Measurements from ENCODE around the gene FBXO10.
A peak's percentile ranks its signal among the peaks of the same experiment; 100 is the strongest.

The FBXO10 gene

GRCh38 chr9:37575511-37575914 is 667 bp downstream of the FBXO10 start:
- peaks cover 36% of the 10 kb centered on the region for H3K4me1 Mint-ChIP-seq (ENCODE audit: low read depth)
- peak overlapping the region; percentile 85 for H3K4me3 Mint-ChIP-seq
- intact Hi-C loops (cut with micrococcal nuclease) = no loop called here
- peaks cover 6% of the 10 kb centered on the region for H3K27me3 Mint-ChIP-seq
- H3K36me3 Mint-ChIP-seq (ENCODE audit: low read depth) = peaks cover 15% of the 10 kb centered on the region
- H3K9me3 Mint-ChIP-seq = no peaks in the 10 kb centered on the region
- peak overlapping the region; percentile 90 for H3K27ac Mint-ChIP-seq

DNA sequence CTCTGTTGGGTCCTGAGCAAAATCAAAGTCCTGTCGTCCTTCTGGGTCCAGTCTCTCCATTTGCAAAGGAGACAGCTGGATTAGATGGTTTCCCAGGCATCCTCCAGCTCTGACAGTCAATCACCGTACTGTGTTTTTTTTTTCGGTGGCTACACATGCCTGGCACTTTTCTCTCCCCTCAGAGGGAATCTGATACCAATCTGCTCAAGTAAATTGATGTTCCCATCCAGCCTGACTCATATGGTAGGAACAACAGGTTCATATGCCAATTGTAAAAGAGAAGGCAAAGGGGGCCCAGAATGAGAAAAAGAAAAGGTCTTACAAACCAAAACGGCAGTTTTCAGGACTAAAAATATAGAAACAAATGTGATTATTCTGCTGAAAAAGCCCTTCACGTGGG is 1.2 kb downstream of the FBXO10 start:
- Mint-ChIP-seq H3K27me3 (peaks cover 6% of the 10 kb centered on the region), H3K9me3 (no peaks in the 10 kb centered on the region), H3K4me1 (ENCODE audit: low read depth) (peaks cover 36% of the 10 kb centered on the region), H3K4me3 (no peak overlapping the region), H3K27ac (no peak overlapping the region), H3K36me3 (ENCODE audit: low read depth) (peaks cover 10% of the 10 kb centered on the region)
- intact Hi-C loops (cut with micrococcal nuclease) = no loop called here

- H3K4me1 Mint-ChIP-seq (ENCODE audit: low read depth) = peaks cover 36% of the 10 kb centered on the region
- intact Hi-C loops (cut with micrococcal nuclease) = no loop called here
- no peaks in the 10 kb centered on the region for H3K9me3 Mint-ChIP-seq
- peaks cover 6% of the 10 kb centered on the region for H3K27me3 Mint-ChIP-seq
- peaks cover 10% of the 10 kb centered on the region for H3K36me3 Mint-ChIP-seq (ENCODE audit: low read depth)
- H3K4me3 Mint-ChIP-seq = no peak overlapping the region
- H3K27ac Mint-ChIP-seq = no peak overlapping the region
Measured at GRCh38 chr9:37574241-37574721, 1.9 kb downstream of the FBXO10 start.

DNA sequence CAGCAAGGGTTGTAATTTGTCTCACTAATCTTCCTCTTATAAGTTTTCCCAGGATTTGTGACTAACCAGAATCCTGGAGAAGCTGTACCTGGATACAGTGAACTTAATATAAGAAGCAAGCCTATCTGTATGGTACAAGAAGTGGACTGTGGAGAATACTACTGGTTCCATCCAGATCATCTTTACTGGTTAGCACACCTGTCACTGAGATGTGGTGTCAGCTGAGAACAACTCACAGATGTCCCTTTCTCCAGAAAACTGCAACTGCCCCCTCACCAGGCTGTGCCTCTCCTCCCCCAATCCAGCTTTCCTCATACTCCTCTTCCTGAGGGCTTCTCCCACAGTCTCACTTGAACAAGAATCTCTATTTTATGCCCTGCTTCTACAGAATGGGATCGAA is 4.9 kb downstream of the FBXO10 start:
- no peak overlapping the region for H3K27ac Mint-ChIP-seq

DNA sequence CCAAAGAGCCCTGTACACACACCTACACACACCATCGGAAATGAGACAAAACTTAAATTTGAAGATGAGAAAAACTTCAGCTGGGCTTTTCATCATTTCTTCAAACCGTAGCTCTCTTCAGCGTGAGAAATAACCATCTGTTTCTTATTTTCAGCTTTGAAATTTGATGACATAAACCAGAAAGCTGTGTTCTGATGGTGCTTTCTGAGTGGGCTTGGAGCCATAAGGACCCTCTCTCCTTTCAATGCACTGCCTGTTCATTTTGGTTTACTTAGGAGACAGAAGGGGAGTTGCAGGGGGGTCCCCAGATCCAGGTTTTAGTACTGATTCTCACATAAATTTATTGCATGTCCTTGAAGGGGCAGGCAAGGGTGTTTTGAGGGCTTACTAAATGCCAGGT is 9.5 kb downstream of the FBXO10 start:
- no peaks in the 10 kb centered on the region for H3K27me3 Mint-ChIP-seq
- no peak overlapping the region for H3K4me3 Mint-ChIP-seq
- H3K36me3 Mint-ChIP-seq (ENCODE audit: low read depth) = peaks cover 8% of the 10 kb centered on the region
- no peaks in the 10 kb centered on the region for H3K4me1 Mint-ChIP-seq (ENCODE audit: low read depth)
- H3K27ac Mint-ChIP-seq = no peak overlapping the region
- intact Hi-C loops (cut with micrococcal nuclease) = no loop called here
- H3K9me3 Mint-ChIP-seq = peaks cover 20% of the 10 kb centered on the region

More for the DNA sequence above, 4.9 kb downstream of the FBXO10 start:
- Mint-ChIP-seq H3K4me3 (no peak overlapping the region), H3K27me3 (peaks cover 6% of the 10 kb centered on the region), H3K4me1 (ENCODE audit: low read depth) (peaks cover 24% of the 10 kb centered on the region), H3K9me3 (no peaks in the 10 kb centered on the region), H3K36me3 (ENCODE audit: low read depth) (peaks cover 7% of the 10 kb centered on the region)
- intact Hi-C loops (cut with micrococcal nuclease) = no loop called here

GRCh38 chr9:37565661-37566618 is 10.2 kb downstream of the FBXO10 start:
- no peak overlapping the region for H3K4me3 Mint-ChIP-seq
- H3K36me3 Mint-ChIP-seq (ENCODE audit: low read depth) = peaks cover 8% of the 10 kb centered on the region
- H3K27me3 Mint-ChIP-seq = no peaks in the 10 kb centered on the region
- intact Hi-C loops (cut with micrococcal nuclease) = no loop called here
- H3K9me3 Mint-ChIP-seq = peaks cover 20% of the 10 kb centered on the region
- no peak overlapping the region for H3K27ac Mint-ChIP-seq
- H3K4me1 Mint-ChIP-seq (ENCODE audit: low read depth) = no peaks in the 10 kb centered on the region

DNA sequence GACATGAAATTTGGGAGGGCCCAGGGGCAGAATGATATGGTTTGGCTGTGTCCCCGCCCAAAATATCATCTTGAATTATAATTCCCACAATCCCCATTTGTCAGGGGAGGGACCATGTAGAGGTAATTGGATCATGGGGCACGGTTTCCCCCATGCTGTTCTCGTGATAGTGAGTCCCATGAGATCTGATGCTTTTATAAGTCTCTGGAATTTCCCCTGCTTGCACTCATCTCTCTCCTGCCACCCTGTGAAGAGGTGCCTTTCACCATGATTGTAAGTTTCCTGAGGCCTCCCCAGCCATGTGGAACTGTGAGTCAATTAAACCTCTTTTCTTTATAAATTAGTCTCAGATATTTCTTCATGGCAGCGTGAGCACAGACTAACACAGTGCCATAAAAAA is 11.3 kb downstream of the FBXO10 start:
- no peak overlapping the region for H3K4me3 Mint-ChIP-seq
- peaks cover 20% of the 10 kb centered on the region for H3K9me3 Mint-ChIP-seq
- intact Hi-C loops (cut with micrococcal nuclease) = no loop called here
- no peaks in the 10 kb centered on the region for H3K4me1 Mint-ChIP-seq (ENCODE audit: low read depth)
- H3K27ac Mint-ChIP-seq = no peak overlapping the region
- peaks cover 8% of the 10 kb centered on the region for H3K36me3 Mint-ChIP-seq (ENCODE audit: low read depth)
- H3K27me3 Mint-ChIP-seq = no peaks in the 10 kb centered on the region

GRCh38 chr9:37563806-37564513 is 12.2 kb downstream of the FBXO10 start:
- intact Hi-C loops (cut with micrococcal nuclease) = no loop called here
- peaks cover 20% of the 10 kb centered on the region for H3K9me3 Mint-ChIP-seq
- H3K4me1 Mint-ChIP-seq (ENCODE audit: low read depth) = no peaks in the 10 kb centered on the region
- H3K36me3 Mint-ChIP-seq (ENCODE audit: low read depth) = peaks cover 8% of the 10 kb centered on the region
- no peak overlapping the region for H3K27ac Mint-ChIP-seq
- no peaks in the 10 kb centered on the region for H3K27me3 Mint-ChIP-seq
- no peak overlapping the region for H3K4me3 Mint-ChIP-seq

- H3K4me1 Mint-ChIP-seq (ENCODE audit: low read depth) = no peaks in the 10 kb centered on the region
- no peak overlapping the region for H3K4me3 Mint-ChIP-seq
- peaks cover 8% of the 10 kb centered on the region for H3K36me3 Mint-ChIP-seq (ENCODE audit: low read depth)
- no peak overlapping the region for H3K27ac Mint-ChIP-seq
- peaks cover 20% of the 10 kb centered on the region for H3K9me3 Mint-ChIP-seq
- H3K27me3 Mint-ChIP-seq = no peaks in the 10 kb centered on the region
- intact Hi-C loops (cut with micrococcal nuclease) = no loop called here
Measured at GRCh38 chr9:37562826-37563225, 13.4 kb downstream of the FBXO10 start.

DNA sequence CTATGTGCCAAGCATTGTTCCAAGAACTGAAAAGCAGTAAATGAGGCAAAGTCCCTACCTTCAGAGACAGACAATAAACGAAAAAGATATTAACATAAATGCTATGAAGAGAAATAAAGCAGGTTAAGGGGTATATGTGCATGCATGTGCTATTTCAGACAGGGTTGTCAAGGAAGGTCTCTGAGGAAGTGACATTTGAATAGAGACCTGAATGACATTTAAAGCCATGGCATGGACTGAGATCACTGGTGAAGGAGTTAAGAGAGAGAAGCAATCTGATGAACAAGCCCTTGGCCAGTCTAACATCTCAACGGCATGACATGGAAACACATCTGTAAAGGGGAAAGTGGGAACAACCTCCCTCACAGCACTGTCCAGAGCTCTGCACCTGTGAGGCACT is 14.5 kb downstream of the FBXO10 start:
- Mint-ChIP-seq H3K4me1 (ENCODE audit: low read depth) (no peaks in the 10 kb centered on the region), H3K9me3 (peaks cover 20% of the 10 kb centered on the region)

GRCh38 chr9:37559855-37560592 is 16.2 kb downstream of the FBXO10 start:
- Mint-ChIP-seq H3K36me3 (ENCODE audit: low read depth) (peaks cover 8% of the 10 kb centered on the region), H3K4me1 (ENCODE audit: low read depth) (no peaks in the 10 kb centered on the region), H3K9me3 (peaks cover 16% of the 10 kb centered on the region), H3K4me3 (no peak overlapping the region), H3K27me3 (no peaks in the 10 kb centered on the region), H3K27ac (no peak overlapping the region)
- intact Hi-C loops (cut with micrococcal nuclease) = no loop called here

More for the DNA sequence above, 14.5 kb downstream of the FBXO10 start:
- peaks cover 8% of the 10 kb centered on the region for H3K36me3 Mint-ChIP-seq (ENCODE audit: low read depth)
- no peaks in the 10 kb centered on the region for H3K27me3 Mint-ChIP-seq
- H3K27ac Mint-ChIP-seq = no peak overlapping the region
- H3K4me3 Mint-ChIP-seq = no peak overlapping the region
- intact Hi-C loops (cut with micrococcal nuclease) = no loop called here

- Mint-ChIP-seq H3K36me3 (ENCODE audit: low read depth) (peaks cover 4% of the 10 kb centered on the region), H3K4me1 (ENCODE audit: low read depth) (no peaks in the 10 kb centered on the region), H3K27ac (no peak overlapping the region), H3K27me3 (no peaks in the 10 kb centered on the region), H3K4me3 (no peak overlapping the region), H3K9me3 (peaks cover 7% of the 10 kb centered on the region)
- intact Hi-C loops (cut with micrococcal nuclease) = no loop called here
Measured at GRCh38 chr9:37559125-37559524, 17.1 kb downstream of the FBXO10 start.

GRCh38 chr9:37555786-37556185 is 20.4 kb downstream of the FBXO10 start:
- intact Hi-C loops (cut with micrococcal nuclease) = no loop called here
- no peaks in the 10 kb centered on the region for H3K27me3 Mint-ChIP-seq
- no peak overlapping the region for H3K4me3 Mint-ChIP-seq
- H3K9me3 Mint-ChIP-seq = no peaks in the 10 kb centered on the region
- H3K36me3 Mint-ChIP-seq (ENCODE audit: low read depth) = no peaks in the 10 kb centered on the region
- no peak overlapping the region for H3K27ac Mint-ChIP-seq
- H3K4me1 Mint-ChIP-seq (ENCODE audit: low read depth) = peaks cover 9% of the 10 kb centered on the region

GRCh38 chr9:37554318-37554717 is 21.9 kb downstream of the FBXO10 start:
- Mint-ChIP-seq H3K4me3 (no peak overlapping the region), H3K9me3 (no peaks in the 10 kb centered on the region), H3K27ac (no peak overlapping the region), H3K27me3 (no peaks in the 10 kb centered on the region), H3K36me3 (ENCODE audit: low read depth) (no peaks in the 10 kb centered on the region), H3K4me1 (ENCODE audit: low read depth) (peaks cover 9% of the 10 kb centered on the region)
- intact Hi-C loops (cut with micrococcal nuclease) = no loop called here

Data from dendritic cell treated with granulocyte-macrophage colony-stimulating factor and Interleukin-4, amounts not matched to agents 40 ng/mL and 50 ng/mL, for 4 days (primary cell).